DOHH2 (cell line): ENCODE measurements around the gene DYNLRB2.

Source experiments
- H3F3A ChIP-seq: fragments of 200-600 bp; sonication (generic), shearing (Covaris generic); 2 replicates; pipeline ENCODE4 v1.6.0; 2016; ENCODE audit warnings: antibody characterized with exemption, mild to moderate bottlenecking; ENCODE audit not compliant: control insufficient read depth, insufficient read depth
- H3K27ac ChIP-seq: fragments of 200-600 bp; sonication (generic); 2 replicates; pipeline ENCODE4 v1.5.1; 2014; ENCODE audit warnings: low read depth, mild to moderate bottlenecking, low read length, moderate library complexity
- H3K27me3 ChIP-seq: fragments of 200-600 bp; sonication (generic); 2 replicates; pipeline ENCODE4 v1.6.1; 2014; ENCODE audit warnings: mild to moderate bottlenecking, low read length, mixed read lengths; ENCODE audit not compliant: control insufficient read depth
- H3K36me3 ChIP-seq: fragments of 200-600 bp; sonication (generic); 2 replicates; pipeline ENCODE4 v1.6.1; 2014; ENCODE audit warnings: mild to moderate bottlenecking, low read length, moderate library complexity, mixed read lengths; ENCODE audit not compliant: control insufficient read depth
- H3K4me1 ChIP-seq: fragments of 200-600 bp; sonication (generic); 2 replicates; pipeline ENCODE4 v1.6.1; 2014; ENCODE audit warnings: mild to moderate bottlenecking, low read length, mixed read lengths; ENCODE audit not compliant: control insufficient read depth
- H3K4me2 ChIP-seq: fragments of 200-600 bp; sonication (generic); 2 replicates; pipeline ENCODE4 v1.6.0; 2014; ENCODE audit warnings: mild to moderate bottlenecking, low read length, moderate library complexity
- H3K4me3 ChIP-seq: fragments of 200-600 bp; sonication (generic); 2 replicates; pipeline ENCODE4 v1.5.1; 2014; ENCODE audit warnings: mild to moderate bottlenecking, low read length, mixed read lengths
- H3K79me2 ChIP-seq: fragments of 200-600 bp; sonication (generic); 2 replicates; pipeline ENCODE4 v1.6.1; 2014; ENCODE audit warnings: mild to moderate bottlenecking, low read length, mixed read lengths; ENCODE audit not compliant: control insufficient read depth
- H3K9me2 ChIP-seq: fragments of 200-600 bp; sonication (generic); replicated peaks from 2 replicates; pipeline ENCODE4 v1.6.1; 2014; ENCODE audit warnings: mild to moderate bottlenecking, low read length, mixed read lengths; ENCODE audit not compliant: control insufficient read depth
- H3K9me3 ChIP-seq: fragments of 200-600 bp; sonication (generic); 2 replicates; pipeline ENCODE4 v1.6.1; 2014; ENCODE audit warnings: antibody characterized with exemption, low read length, mixed read lengths; ENCODE audit not compliant: control insufficient read depth, insufficient read depth
- H4K20me1 ChIP-seq: fragments of 200-600 bp; sonication (generic); 2 replicates; pipeline ENCODE4 v1.6.0; 2014; ENCODE audit warnings: low read depth, mild to moderate bottlenecking, antibody characterized with exemption, low read length, moderate library complexity; ENCODE audit not compliant: control insufficient read depth, insufficient read depth
- EZH2phosphoT487 ChIP-seq: fragments of 200-600 bp; sonication (generic); IDR thresholded peaks from 2 replicates; pipeline ENCODE4 v1.6.1; 2017; ENCODE audit warnings: borderline replicate concordance, mild to moderate bottlenecking, antibody characterized with exemption, low read length, moderate library complexity, mixed read lengths
- TF ChIP-seq, protein P1 (sequence below): fragments of 200-600 bp; sonication (generic); IDR thresholded peaks from one replicate; pipeline ENCODE4 v1.5.1; 2014; ENCODE audit warnings: antibody characterized with exemption, mild to moderate bottlenecking, low read depth, low read length; ENCODE audit not compliant: poor library complexity, severe bottlenecking

The DYNLRB2 gene

DNA sequence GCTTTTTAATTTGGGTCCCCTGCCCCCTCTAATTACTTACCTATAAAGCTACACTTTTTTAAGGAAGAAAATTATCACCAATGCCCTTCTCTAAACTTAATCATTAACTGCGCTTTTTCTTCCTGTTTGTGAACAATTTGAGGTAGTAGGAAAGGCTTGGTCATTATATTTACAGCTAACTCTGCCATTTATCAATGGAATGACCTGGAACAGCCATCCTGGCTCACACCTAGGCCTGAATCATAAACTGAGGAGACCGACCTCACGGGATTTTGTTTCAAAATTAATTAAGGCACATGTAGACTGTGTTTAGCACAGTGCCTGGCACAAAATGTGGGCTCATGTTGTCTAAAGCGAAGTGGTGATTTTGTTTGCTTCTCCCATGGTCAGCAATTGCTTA, 15.4 kb upstream of the DYNLRB2 start:
- Histone ChIP-seq H3K36me3 (no peaks in the 10 kb centered on the region), H3K4me3 (no peak overlapping the region), H3K9me3 (no peaks in the 10 kb centered on the region), H3F3A (no peaks in the 10 kb centered on the region), H3K9me2 (no peaks in the 10 kb centered on the region), H3K79me2 (no peaks in the 10 kb centered on the region), H3K27ac (no peak overlapping the region), H3K4me1 (no peaks in the 10 kb centered on the region), H4K20me1 (no peaks in the 10 kb centered on the region), H3K4me2 (no peak overlapping the region), H3K27me3 (peaks cover 11% of the 10 kb centered on the region)
- TF ChIP-seq, protein P1, sequence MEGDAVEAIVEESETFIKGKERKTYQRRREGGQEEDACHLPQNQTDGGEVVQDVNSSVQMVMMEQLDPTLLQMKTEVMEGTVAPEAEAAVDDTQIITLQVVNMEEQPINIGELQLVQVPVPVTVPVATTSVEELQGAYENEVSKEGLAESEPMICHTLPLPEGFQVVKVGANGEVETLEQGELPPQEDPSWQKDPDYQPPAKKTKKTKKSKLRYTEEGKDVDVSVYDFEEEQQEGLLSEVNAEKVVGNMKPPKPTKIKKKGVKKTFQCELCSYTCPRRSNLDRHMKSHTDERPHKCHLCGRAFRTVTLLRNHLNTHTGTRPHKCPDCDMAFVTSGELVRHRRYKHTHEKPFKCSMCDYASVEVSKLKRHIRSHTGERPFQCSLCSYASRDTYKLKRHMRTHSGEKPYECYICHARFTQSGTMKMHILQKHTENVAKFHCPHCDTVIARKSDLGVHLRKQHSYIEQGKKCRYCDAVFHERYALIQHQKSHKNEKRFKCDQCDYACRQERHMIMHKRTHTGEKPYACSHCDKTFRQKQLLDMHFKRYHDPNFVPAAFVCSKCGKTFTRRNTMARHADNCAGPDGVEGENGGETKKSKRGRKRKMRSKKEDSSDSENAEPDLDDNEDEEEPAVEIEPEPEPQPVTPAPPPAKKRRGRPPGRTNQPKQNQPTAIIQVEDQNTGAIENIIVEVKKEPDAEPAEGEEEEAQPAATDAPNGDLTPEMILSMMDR, result no peak
- TF ChIP-seq EZH2phosphoT487, result no peak

DNA sequence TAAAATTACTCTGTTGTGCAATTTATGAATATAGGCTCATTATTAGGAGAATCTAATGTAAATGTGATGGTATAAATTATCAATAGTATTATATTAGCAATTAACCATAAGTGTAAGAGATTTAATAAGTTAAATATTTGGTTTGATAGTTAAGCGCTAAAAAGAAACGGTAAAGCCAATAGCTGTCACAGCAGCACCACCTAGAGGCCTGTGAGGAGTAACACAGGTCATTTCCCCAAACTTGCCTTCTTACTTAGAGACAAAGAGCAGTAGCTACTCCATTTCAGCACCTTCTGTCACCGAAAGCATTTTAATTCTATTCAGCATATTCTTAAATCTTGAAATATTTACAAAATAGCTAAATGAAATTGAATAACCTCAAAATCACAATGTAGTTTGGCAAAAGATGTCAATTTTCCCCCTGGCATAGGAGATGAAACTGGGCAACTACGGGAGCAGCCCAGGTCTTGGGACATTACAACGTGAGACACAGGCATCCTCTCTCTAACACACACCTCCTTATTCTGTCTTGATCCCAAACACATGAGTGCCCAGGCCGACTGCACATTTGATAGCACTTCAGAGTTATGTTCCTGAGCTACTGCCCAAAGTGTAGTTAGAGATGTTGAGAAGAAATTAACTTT, 14.3 kb upstream of the DYNLRB2 start:
- H3K9me3 ChIP-seq, result no peaks in the 10 kb centered on the region
- H3K4me3 ChIP-seq, result no peak overlapping the region
- H3F3A ChIP-seq, result no peaks in the 10 kb centered on the region
- H3K9me2 ChIP-seq, result no peaks in the 10 kb centered on the region
- H3K4me1 ChIP-seq, result no peaks in the 10 kb centered on the region
- no peak for TF ChIP-seq EZH2phosphoT487
- TF ChIP-seq, protein P1, result peak; percentile 71
- H3K27me3 ChIP-seq, result peaks cover 11% of the 10 kb centered on the region
- H3K36me3 ChIP-seq, result no peaks in the 10 kb centered on the region
- no peaks in the 10 kb centered on the region for H4K20me1 ChIP-seq
- H3K79me2 ChIP-seq, result no peaks in the 10 kb centered on the region
- peak overlapping the region; percentile 12; the same call in 1 of the 2 replicates for H3K4me2 ChIP-seq
- H3K27ac ChIP-seq, result no peak overlapping the region

DNA sequence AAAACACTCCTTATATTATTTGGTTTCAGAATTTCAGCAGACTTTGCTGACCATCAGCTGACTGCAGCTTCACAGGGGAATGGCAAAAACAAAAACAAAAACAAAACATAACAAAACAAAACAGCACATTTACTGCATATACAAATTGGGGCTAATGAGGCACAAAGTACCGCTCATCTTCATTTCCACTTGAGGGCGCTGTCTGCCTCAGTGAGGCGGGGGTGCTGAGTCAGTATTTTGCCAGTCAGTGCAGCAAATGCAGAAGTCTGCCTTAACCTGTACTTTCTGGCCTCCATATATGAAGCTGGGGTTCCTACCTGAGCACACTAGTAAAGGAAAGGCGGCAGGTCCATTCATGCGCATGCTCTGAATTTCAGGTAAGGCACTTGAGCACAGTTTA, 13.5 kb upstream of the DYNLRB2 start:
- H3K36me3 ChIP-seq, result no peaks in the 10 kb centered on the region
- TF ChIP-seq, protein P1, result peak; percentile 70
- no peak for TF ChIP-seq EZH2phosphoT487
- no peak overlapping the region for H3K4me2 ChIP-seq

DNA sequence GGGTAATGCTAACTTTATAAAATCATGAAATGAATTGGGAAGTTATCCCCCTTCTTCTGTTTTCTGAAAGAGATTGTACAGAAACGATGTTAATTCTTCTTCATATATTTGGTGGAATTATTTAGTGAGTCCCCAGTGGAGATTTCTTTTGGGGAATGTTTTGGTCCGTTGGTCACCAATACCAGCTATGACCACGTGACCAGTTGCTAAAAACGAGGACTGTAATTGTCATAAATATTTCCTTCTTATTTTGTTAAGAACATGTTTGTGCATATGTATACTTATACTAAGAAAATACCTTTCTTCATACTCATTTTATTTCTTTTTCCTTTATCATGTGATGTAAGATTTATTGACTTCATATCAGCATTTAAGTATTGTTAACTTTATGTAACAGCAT, 10.3 kb upstream of the DYNLRB2 start:
- no peaks in the 10 kb centered on the region for H3K9me2 ChIP-seq
- H3K36me3 ChIP-seq, result no peaks in the 10 kb centered on the region
- H3K4me3 ChIP-seq, result no peak overlapping the region
- no peaks in the 10 kb centered on the region for H3K79me2 ChIP-seq
- no peak overlapping the region for H3K27ac ChIP-seq
- H3K4me2 ChIP-seq, result no peak overlapping the region
- no peaks in the 10 kb centered on the region for H3K9me3 ChIP-seq
- no peaks in the 10 kb centered on the region for H4K20me1 ChIP-seq
- H3F3A ChIP-seq, result no peaks in the 10 kb centered on the region
- no peak for TF ChIP-seq EZH2phosphoT487
- TF ChIP-seq, protein P1, result no peak
- H3K4me1 ChIP-seq, result no peaks in the 10 kb centered on the region
- peaks cover 22% of the 10 kb centered on the region for H3K27me3 ChIP-seq

More for the DNA sequence above, 13.5 kb upstream of the DYNLRB2 start:
- Histone ChIP-seq H3K4me3 (no peak overlapping the region), H3K79me2 (no peaks in the 10 kb centered on the region), H4K20me1 (no peaks in the 10 kb centered on the region), H3K4me1 (no peaks in the 10 kb centered on the region), H3F3A (no peaks in the 10 kb centered on the region), H3K27me3 (peaks cover 12% of the 10 kb centered on the region), H3K9me2 (no peaks in the 10 kb centered on the region), H3K9me3 (no peaks in the 10 kb centered on the region), H3K27ac (no peak overlapping the region)
